ENCODE results near the gene MED27. TPM values are rescaled to one million over a fixed set of nuclear protein-coding genes. Genes with fewer than 3 reads are reported as not detected.
A peak's percentile ranks its signal among the peaks of the same experiment; 100 is the strongest.

The MED27 gene
- total RNA-seq, 1 donor = 19.0 TPM

DNA sequence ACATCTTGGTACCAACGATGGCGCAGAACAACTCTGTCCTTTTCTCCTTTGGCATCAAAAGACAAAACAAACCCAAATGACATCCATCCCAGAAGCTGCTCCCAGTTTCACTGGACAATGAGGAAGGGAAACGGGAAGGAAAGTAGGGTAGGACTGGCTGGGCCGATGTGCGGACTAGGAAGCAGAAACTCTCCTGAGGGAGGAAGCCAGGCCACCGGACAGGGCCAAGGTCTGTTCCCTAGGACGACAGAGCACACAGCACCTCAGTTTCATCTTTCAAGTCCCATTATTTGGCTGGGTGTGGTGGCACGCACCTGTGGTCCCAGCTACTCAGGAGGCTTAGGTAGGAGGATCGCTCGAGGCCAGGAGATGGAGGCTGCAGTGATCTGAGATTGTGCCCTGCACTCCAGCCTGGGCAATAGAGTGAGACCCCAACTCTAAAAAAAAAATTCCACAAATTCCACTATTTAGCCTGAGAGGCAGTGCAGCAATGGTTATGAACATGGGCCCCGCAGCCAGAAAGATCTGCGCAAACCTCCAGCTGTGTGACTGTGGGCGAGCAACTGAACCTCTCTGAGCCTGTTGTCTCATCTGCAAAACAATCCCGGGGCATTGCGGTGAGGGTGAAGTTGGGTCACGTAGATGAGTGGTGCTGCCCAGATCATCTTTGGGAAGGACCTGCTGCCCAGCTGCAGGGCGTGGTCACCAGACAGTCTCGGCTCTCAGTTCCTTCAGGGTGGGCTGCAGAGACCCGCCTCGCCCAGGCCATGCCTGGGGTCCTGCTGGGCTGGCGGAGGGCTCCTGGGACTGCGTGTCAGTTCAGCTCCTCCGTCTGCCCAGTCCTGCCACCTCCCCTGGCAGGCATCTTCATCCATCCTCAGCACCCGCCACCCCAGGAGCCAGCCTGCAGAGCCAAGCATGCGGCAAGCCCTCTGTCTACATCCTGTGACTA is 238.6 kb downstream of the MED27 start:
- no peak for DNase-seq (ENCODE audit: low read depth)
- TF ChIP-seq, protein P1, sequence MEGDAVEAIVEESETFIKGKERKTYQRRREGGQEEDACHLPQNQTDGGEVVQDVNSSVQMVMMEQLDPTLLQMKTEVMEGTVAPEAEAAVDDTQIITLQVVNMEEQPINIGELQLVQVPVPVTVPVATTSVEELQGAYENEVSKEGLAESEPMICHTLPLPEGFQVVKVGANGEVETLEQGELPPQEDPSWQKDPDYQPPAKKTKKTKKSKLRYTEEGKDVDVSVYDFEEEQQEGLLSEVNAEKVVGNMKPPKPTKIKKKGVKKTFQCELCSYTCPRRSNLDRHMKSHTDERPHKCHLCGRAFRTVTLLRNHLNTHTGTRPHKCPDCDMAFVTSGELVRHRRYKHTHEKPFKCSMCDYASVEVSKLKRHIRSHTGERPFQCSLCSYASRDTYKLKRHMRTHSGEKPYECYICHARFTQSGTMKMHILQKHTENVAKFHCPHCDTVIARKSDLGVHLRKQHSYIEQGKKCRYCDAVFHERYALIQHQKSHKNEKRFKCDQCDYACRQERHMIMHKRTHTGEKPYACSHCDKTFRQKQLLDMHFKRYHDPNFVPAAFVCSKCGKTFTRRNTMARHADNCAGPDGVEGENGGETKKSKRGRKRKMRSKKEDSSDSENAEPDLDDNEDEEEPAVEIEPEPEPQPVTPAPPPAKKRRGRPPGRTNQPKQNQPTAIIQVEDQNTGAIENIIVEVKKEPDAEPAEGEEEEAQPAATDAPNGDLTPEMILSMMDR (IDR thresholded peaks at IDR 0.05; ENCODE audit: insufficient read depth, low read depth, low read length) = no peak
- no peak overlapping the region for H3K4me3 ChIP-seq (ENCODE audit: low read depth, low read length)

DNA sequence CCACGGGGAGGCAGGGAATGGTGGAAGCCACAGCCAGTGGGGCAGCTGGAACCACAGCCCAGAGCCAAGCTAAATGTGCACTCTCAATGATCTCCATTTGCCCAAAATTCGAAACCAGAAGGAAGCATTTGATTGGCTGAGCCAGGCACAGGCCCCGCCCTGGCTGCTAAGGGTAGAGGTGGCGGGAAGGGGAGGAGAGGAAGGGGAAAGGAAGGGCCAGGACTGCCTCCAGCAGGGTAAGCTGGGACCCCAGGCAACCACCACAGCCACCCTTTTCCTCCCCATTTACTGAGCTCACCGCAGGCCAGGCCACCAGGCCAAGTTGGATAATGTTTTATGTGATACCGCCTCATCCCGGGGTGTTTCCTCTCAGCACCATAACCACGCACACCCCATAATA is 239.4 kb downstream of the MED27 start:
- H3K4me3 ChIP-seq (ENCODE audit: low read depth, low read length) = no peak overlapping the region

DNA sequence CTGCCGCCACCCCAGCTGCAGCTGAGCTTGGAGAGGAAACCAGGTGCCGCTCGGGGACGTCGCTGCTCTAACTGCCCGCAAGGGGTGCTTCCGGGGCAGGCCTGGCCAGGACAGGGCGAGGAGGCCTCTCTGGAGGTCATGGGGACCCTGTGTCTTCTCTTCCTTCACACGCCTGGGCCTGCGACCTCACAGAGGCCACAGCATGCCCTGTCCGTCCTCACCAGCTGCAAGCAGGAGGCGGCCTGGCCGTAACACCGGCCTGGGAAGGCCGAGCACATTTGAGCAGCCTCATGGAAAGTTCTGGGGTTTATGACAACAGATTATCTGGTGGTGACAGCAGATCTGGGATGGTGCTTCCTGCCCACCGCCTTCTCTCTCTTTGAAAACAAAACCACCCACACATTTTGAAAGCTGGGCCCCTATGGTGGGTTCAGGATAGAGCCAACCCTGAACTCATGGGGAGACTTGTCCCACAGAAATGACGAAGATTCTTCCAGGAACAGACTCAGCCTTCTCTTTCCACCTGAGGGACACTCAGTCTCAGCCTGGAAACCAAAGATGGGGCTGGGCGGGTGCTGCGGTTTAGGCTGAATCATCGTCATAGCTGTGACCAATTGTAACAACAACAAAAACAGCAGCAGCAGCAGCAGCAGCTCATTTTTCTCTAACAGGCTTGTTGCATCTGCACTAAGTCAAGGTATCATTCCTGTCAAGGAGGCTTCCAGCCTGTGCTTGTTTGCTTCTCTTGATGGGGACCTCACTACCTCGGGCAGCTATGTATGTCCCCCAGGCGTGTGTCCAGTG is 240.2 kb downstream of the MED27 start:
- TF ChIP-seq, protein P1 (IDR thresholded peaks at IDR 0.05; ENCODE audit: insufficient read depth, low read depth, low read length) = no peak
- DNase-seq (ENCODE audit: low read depth) = peak; percentile 51
- no peak overlapping the region for H3K4me3 ChIP-seq (ENCODE audit: low read depth, low read length)

More for the DNA sequence above, 239.4 kb downstream of the MED27 start:
- no peak for DNase-seq (ENCODE audit: low read depth)
- TF ChIP-seq, protein P1 (IDR thresholded peaks at IDR 0.05; ENCODE audit: insufficient read depth, low read depth, low read length) = no peak

DNA sequence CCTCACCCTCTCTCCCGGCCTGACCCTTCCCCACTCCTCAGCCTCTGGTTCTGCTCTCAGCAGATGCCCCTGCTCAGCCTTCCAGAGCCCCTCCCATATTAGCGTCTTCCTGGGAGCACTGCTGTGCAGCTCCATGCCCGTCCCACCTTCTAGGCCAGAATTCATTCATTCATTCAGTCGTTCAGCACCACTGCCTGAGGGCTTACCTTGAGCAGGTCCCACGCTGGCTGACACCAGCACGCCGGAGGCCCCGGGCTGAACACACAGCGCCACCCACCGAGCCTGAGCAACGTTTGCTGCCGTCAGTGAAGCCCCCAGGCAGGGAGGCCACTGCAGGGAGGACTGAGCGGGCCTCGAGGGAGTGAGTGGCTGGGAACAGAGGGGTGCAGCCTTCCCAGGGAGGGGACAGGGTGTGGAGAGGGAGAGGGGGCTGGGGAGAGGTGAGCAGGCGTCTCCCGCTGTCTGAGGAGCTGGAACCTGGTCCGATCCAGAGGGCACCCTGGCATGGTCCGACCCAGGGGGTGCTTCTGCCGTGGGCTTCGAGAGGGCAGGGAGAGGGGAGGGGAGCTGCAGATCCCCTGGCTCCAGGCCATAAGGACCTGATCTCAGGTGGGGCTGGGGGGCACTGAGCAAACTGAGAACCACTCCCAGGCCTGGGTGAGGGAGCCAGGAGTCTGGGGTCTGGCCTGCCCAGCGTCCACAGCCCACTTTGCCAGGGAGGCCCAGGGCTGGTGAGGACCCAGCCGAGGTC is 241.0 kb downstream of the MED27 start:
- DNase-seq (ENCODE audit: low read depth) = no peak
- no peak overlapping the region for H3K4me3 ChIP-seq (ENCODE audit: low read depth, low read length)
- TF ChIP-seq, protein P1 (IDR thresholded peaks at IDR 0.05; ENCODE audit: insufficient read depth, low read depth, low read length) = no peak

DNA sequence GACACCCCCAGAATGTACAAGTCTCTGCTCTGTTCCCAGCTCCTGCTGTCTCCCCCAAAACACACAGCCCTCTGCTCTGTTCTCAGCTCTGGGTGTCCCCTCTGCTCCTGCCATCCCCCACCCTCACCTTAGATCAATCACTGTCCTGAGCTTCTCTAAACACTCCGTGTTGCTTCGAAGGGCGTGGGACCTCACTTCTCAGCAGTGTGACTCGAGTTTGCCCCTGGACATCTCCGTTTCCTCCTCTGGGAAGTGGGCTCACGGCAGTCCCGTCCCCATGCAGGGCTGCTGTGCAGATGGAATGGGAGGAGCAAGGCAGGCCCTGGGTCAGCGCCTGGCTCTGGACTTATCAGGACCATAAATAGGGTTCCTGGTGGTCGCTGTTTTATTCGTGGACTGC is 241.8 kb downstream of the MED27 start:
- no peak for DNase-seq (ENCODE audit: low read depth)
- H3K4me3 ChIP-seq (ENCODE audit: low read depth, low read length) = no peak overlapping the region
- TF ChIP-seq, protein P1 (IDR thresholded peaks at IDR 0.05; ENCODE audit: insufficient read depth, low read depth, low read length) = no peak

DNA sequence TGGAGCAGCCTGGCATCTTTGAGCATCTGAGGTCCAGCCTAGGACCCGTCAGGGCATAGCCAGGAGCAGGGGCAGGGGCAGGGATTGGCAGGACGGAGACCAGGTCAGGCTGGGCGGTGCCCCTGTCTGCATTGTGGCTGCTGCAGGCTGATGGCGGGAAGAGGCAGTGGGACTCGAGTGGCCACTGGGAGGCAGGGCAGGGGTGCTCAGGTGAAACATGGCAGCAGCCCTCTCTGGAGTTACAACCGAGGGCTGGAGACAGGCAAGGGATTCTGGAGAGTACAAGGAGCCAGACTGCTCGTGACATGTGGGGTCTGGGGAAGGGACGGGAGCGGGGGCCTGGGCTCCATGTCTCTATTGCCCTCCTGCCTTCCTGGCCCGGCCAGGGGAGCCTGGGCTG is 242.4 kb downstream of the MED27 start:
- TF ChIP-seq, protein P1 (IDR thresholded peaks at IDR 0.05; ENCODE audit: insufficient read depth, low read depth, low read length) = peak; percentile 37
- H3K4me3 ChIP-seq (ENCODE audit: low read depth, low read length) = no peak overlapping the region
- no peak for DNase-seq (ENCODE audit: low read depth)
